ENCODE data around the gene WSB2.
"Not testable (repeated sequence)": the region's sequence is repeated elsewhere in the genome, so short reads cannot be mapped to it uniquely, and the experiment has no call there.

The WSB2 gene

GRCh38 chr12:118102070-118102469 lies 41.1 kb upstream of the WSB2 start:
- DNase-seq (ENCODE audit: low spot score): no peak
- TF ChIP-seq CTCF (IDR thresholded peaks at IDR 0.05; ENCODE audit: extremely low read depth, missing control alignments): no peak

- DNase-seq (ENCODE audit: low spot score): no peak
- no peak for TF ChIP-seq CTCF (IDR thresholded peaks at IDR 0.05; ENCODE audit: extremely low read depth, missing control alignments)
Measured at GRCh38 chr12:118101051-118101450, 40.1 kb upstream of the WSB2 start.

GRCh38 chr12:118098911-118099671 lies 38.1 kb upstream of the WSB2 start:
- no peak for DNase-seq (ENCODE audit: low spot score)
- TF ChIP-seq CTCF (IDR thresholded peaks at IDR 0.05; ENCODE audit: extremely low read depth, missing control alignments): no peak

GRCh38 chr12:118098401-118098800 lies 37.4 kb upstream of the WSB2 start:
- no peak for DNase-seq (ENCODE audit: low spot score)
- no peak for TF ChIP-seq CTCF (IDR thresholded peaks at IDR 0.05; ENCODE audit: extremely low read depth, missing control alignments)

- no peak for TF ChIP-seq CTCF (IDR thresholded peaks at IDR 0.05; ENCODE audit: extremely low read depth, missing control alignments)
Measured at GRCh38 chr12:118094039-118094438, 33.1 kb upstream of the WSB2 start.

GRCh38 chr12:118089782-118090181 lies 28.8 kb upstream of the WSB2 start:
- TF ChIP-seq CTCF (IDR thresholded peaks at IDR 0.05; ENCODE audit: extremely low read depth, missing control alignments): no peak
- DNase-seq (ENCODE audit: low spot score): no peak

More at GRCh38 chr12:118094039-118094438, 33.1 kb upstream of the WSB2 start:
- no peak for DNase-seq (ENCODE audit: low spot score)

- no peak for TF ChIP-seq CTCF (IDR thresholded peaks at IDR 0.05; ENCODE audit: extremely low read depth, missing control alignments)
- DNase-seq (ENCODE audit: low spot score): no peak
Measured at GRCh38 chr12:118082161-118082560, 21.2 kb upstream of the WSB2 start.

- DNase-seq (ENCODE audit: low spot score): not testable (repeated sequence)
Measured at GRCh38 chr12:118081521-118081920, 20.5 kb upstream of the WSB2 start.

All from GM20000 (cell line).